HG02623 (cell line): ENCODE data around the gene HLA-F.

Experiments
- ATAC-seq: cut with Tn5 transposase; IDR thresholded peaks from one replicate; pipeline ENCODE4 v1.9.1; 2021; ENCODE audit warnings: moderate library complexity; ENCODE audit not compliant: unreplicated experiment

HLA-F gene

DNA sequence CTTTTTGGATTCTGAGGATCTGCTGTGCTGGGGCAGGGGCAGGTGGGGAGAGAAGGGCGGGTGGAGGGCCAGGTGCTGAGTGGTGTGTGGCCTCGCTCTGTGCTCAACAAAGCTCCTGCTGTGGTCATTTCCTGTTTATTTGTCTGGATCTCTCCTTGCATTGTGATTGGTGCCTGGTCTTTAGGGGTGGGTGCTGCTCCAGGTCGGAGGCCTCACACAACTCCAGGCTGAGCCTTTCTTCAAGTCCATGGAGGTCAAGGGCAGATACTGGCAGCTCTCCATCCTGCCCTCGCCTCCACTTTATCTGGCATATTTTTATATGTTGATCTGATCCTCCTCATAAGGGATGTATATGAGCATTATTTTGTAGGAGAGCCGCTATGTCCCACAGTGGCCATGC, 36.2 kb downstream of the HLA-F start:
- no peak for ATAC-seq

DNA sequence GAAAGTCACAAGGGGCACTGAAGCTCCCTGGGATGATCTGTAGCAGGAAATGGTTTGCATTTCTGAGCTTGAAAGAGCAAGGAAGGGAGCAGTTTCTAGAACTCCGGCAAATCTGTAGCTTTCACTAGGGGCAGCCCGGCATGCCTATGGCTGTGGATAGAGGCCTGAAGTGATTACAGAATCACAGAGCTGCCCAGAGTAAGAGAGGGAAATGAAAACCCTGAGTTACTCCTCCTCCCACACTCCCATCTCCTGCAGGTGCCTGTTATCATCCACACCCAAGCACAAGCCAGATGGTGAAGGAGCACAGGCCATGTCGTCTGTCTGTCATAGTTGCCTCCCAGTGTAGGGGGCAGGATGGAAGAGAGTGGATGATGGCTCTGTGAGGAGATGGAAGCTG, 37.1 kb downstream of the HLA-F start:
- no peak for ATAC-seq

DNA sequence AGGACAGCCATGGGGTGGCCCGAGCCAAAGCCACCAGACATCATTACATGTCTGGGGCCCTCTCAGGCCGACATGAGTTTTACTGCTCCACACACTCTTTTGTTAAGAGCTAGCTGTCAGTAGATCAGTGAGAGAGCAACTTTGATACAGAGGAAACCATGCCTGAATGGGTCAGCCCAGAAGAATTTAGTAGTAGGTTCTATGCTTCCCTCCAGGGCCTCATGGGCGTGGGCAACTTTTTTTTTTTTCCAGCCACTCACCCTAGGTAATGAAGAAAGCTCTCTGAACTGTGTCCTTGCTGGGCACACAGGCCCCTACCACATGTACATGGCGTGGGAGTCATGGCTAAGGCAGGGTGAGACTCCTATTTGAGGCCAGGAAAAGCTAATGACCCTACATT, 38.8 kb downstream of the HLA-F start:
- ATAC-seq, result no peak

DNA sequence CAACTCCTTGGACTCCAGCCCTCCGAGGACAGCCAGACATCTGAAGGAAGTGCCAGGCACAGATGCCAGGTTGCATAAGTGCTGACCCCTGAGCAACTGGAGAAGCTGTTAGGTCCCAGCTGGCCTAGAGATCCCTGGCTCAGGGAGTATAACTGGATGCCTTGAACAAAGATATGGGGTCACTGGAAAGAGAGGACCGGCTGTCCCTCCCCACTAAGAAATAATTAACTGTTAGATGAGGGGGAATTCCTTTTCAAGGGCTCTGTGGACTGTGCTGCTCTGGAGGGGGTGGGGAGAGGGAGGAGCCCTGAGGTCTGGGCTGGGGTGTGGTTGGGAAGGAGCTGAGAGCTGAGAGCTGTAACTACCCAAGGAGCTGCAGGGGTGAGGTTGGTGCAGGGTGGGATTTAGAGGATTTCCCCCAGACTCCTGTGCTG, 39.6 kb downstream of the HLA-F start:
- no peak for ATAC-seq

DNA sequence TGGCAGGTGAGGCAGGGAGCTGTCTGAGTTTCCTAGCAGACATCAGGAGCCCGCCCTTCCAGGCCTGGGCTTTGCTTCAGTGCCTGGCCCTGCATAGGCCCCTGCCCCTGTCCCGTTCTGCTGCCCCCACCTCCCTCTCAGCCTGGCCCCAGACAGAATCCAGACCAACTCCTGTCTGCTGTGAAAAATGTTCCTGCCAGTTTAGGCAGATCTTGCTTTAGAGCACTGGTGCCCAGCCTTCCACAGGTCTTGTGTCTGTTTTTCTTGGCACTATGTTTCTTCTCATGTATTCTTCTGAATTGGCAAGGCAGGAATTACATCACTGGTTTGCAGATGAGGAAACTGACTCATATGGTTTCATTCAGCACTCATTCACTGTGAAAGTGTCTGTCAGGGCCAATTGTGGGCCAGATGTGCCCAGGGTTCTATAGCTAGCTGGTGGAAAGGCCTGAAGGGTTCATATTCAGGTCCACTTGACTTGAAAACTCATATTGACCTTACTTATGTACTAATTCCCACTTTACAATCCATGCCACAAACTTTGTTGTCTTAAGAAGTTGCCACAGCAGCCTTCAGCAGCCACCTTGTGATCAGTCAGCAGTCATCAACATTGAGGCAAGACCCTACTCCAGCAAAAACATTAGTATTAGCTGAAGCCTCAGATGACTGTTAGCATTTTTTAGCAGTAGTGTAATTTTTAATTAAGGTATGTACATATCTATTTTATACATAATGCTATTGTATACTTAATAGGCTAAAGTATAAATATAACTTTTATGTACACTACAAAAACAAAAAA, 40.5 kb downstream of the HLA-F start:
- ATAC-seq, result no peak

DNA sequence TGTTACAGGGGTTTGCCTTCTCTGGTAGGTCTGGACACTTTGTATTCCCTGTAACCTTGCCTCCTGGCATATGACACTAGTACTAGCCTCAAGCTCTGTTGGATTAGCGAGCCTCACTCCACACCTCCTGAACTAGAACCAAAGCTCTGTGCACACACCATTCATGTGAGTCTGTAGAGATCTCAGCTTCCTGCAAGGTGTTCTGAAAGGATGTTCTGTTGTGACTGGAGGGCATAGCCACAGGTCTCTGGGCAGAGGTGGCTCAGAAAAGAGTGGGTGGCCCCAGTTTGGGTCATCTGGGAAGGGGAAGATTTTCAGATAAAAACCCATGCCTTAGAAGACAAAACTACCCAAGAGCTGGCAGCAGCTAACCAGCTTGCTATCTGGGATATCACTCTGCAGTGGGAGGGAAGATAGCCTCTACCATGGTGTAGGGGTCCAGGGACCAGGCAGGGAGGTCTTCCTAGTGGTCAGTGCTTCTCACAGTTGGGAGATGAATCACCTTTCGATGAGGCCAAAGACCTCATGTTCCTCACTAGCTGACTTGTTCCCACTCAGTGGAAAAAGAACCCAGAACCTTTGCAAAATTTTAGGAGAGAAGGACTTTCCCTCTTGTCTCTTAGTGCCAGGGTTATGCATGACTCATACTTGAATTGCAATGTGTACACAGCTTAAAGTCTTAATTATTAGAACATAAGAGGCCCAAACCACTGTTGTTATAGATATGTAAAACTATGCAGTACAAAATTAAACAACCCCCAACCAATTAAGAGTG, 41.4 kb downstream of the HLA-F start:
- no peak for ATAC-seq

DNA sequence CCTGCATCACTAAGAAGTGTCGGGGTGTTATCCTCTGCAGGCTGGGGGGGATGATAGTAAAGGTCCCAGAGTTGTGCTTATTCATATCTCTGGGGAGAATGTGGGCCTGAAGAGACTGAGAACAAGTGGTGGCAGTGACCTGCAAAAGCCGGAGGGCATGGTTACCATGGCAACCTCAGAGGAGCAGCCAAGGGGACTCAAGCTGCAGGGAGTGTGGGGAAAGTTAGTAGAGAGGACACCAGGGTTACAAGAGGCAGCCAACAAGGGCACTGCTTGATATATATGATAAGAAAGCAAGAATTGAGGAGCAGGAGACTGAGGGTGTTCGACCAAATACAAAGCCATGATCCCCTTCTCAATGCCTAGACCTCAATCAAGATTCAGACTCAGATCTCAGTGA, 46.1 kb downstream of the HLA-F start:
- ATAC-seq, result no peak

DNA sequence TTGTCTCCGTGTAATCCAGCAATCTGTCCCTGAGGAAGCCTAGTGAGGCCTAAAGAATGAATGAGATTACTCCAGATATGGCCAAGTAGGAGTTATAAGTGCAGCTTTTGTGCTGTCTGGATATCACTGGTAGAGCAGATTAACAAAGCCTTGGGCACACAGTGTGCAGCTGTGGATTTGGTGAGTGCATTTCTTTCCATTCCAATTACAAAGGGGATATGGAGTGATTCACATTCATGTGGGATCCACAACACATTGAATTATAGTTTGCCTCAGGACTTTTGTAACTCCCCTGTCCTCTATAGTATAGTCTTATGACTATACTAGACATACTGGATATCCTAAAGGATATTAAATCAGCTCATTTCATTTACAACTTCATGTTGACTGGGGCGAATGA, 47.1 kb downstream of the HLA-F start:
- ATAC-seq, result no peak

DNA sequence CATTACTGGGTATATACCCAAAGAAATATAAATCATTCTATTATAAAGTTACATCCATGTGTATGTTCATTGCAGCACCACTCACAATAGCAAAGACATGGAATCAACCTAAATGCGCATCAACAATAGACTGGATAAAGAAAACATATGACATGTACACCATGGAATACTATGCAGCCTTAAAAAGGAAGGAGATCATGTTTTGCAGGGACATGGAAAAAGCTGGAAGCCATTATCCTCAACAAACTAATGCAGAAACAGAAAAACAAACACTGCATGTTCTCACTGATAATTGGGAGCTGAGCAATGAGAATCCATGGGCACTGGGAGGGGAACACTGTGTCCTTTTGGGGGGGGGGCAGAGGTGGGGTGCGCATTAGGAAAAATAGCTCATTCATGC, 53.5 kb downstream of the HLA-F start:
- ATAC-seq, result no peak
